ENCODE measurements around the gene CDH5. TPM values are rescaled to one million over a fixed set of nuclear protein-coding genes. Genes with fewer than 3 reads are reported as not detected.

Gene CDH5
- total and polyA plus RNA-seq, 4 donors = 5.5 to 21.9 (median 17.5) TPM

- H3K4me1 ChIP-seq (ENCODE audit: control insufficient read depth in 4 of 4, insufficient read depth in 4 of 4, low read length in 3 of 4) = no peaks in the 10 kb centered on the region
- no peaks in the 10 kb centered on the region for H3K36me3 ChIP-seq (ENCODE audit: control insufficient read depth in 4 of 4, insufficient read depth in 3 of 4, low read depth in 1 of 4, low read length in 3 of 4)
- TF ChIP-seq CTCF (IDR thresholded peaks at IDR 0.05; ENCODE audit: low read depth, low read length, missing input control) (no peak), YY1 (IDR thresholded peaks at IDR 0.05) (no peak), ATF3 (IDR thresholded peaks at IDR 0.05) (no peak), RXRA (IDR thresholded peaks at IDR 0.05) (no peak), JUND (IDR thresholded peaks at IDR 0.05) (no peak), RAD21 (IDR thresholded peaks at IDR 0.05) (no peak), FOXA1 (IDR thresholded peaks at IDR 0.05) (no peak), HNF4A (conservative IDR thresholded peaks at IDR 0.05) (no peak), GABPA (IDR thresholded peaks at IDR 0.05 in 1 of 2, conservative IDR thresholded peaks at IDR 0.05 in 1 of 2) (no peak), HNF4G (IDR thresholded peaks at IDR 0.05) (no peak), EGR1 (IDR thresholded peaks at IDR 0.05; ENCODE audit: low read depth in 2 of 2) (no peak), TAF1 (conservative IDR thresholded peaks at IDR 0.05) (no peak), NR2F2 (IDR thresholded peaks at IDR 0.05) (no peak), SP1 (IDR thresholded peaks at IDR 0.05) (no peak), FOXA2 (IDR thresholded peaks at IDR 0.05) (no peak), MAX (IDR thresholded peaks at IDR 0.05) (no peak)
- TF ChIP-seq, protein P1, sequence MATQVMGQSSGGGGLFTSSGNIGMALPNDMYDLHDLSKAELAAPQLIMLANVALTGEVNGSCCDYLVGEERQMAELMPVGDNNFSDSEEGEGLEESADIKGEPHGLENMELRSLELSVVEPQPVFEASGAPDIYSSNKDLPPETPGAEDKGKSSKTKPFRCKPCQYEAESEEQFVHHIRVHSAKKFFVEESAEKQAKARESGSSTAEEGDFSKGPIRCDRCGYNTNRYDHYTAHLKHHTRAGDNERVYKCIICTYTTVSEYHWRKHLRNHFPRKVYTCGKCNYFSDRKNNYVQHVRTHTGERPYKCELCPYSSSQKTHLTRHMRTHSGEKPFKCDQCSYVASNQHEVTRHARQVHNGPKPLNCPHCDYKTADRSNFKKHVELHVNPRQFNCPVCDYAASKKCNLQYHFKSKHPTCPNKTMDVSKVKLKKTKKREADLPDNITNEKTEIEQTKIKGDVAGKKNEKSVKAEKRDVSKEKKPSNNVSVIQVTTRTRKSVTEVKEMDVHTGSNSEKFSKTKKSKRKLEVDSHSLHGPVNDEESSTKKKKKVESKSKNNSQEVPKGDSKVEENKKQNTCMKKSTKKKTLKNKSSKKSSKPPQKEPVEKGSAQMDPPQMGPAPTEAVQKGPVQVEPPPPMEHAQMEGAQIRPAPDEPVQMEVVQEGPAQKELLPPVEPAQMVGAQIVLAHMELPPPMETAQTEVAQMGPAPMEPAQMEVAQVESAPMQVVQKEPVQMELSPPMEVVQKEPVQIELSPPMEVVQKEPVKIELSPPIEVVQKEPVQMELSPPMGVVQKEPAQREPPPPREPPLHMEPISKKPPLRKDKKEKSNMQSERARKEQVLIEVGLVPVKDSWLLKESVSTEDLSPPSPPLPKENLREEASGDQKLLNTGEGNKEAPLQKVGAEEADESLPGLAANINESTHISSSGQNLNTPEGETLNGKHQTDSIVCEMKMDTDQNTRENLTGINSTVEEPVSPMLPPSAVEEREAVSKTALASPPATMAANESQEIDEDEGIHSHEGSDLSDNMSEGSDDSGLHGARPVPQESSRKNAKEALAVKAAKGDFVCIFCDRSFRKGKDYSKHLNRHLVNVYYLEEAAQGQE (IDR thresholded peaks at IDR 0.05) = no peak
- TF ChIP-seq, protein P2, sequence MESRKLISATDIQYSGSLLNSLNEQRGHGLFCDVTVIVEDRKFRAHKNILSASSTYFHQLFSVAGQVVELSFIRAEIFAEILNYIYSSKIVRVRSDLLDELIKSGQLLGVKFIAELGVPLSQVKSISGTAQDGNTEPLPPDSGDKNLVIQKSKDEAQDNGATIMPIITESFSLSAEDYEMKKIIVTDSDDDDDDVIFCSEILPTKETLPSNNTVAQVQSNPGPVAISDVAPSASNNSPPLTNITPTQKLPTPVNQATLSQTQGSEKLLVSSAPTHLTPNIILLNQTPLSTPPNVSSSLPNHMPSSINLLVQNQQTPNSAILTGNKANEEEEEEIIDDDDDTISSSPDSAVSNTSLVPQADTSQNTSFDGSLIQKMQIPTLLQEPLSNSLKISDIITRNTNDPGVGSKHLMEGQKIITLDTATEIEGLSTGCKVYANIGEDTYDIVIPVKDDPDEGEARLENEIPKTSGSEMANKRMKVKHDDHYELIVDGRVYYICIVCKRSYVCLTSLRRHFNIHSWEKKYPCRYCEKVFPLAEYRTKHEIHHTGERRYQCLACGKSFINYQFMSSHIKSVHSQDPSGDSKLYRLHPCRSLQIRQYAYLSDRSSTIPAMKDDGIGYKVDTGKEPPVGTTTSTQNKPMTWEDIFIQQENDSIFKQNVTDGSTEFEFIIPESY (IDR thresholded peaks at IDR 0.05) = no peak
- 77% methylated on average over 4 of the region's 4 CpGs for WGBS
- no peaks in the 10 kb centered on the region for H3K27me3 ChIP-seq (ENCODE audit: control insufficient read depth in 4 of 4, insufficient read depth in 4 of 4, low read length in 3 of 4)
- no peaks in the 10 kb centered on the region for H3K9me3 ChIP-seq (ENCODE audit: control insufficient read depth in 4 of 4, low read length in 3 of 4)
- H3K4me3 ChIP-seq (ENCODE audit: low read depth in 1 of 3, low read length in 3 of 3) = no peak overlapping the region
- peak overlapping the region; percentile 46 to 48 for H3K27ac ChIP-seq (ENCODE audit: low read depth in 1 of 2, low read length in 2 of 2)
- DNase-seq (ENCODE audit: low spot score) = no peak
- no peak overlapping the region for H3K9ac ChIP-seq (ENCODE audit: low read depth in 1 of 2, low read length in 2 of 2)
These were observed 17.1 kb downstream of the CDH5 start for GRCh38 chr16:66383551-66383950.
